K562 (cell line): Measurements from ENCODE around the gene PAX5. TPM values are rescaled to one million over a fixed set of nuclear protein-coding genes. Genes with fewer than 3 reads are reported as not detected.

Experiments used
- CREB1 ChIP-seq, 2 experiments: sonication (generic) in 1 of 2; formaldehyde crosslinking in 1 of 2; IDR thresholded peaks; 2 replicates each; pipeline versions ENCODE4 v1.6.1 to v1.8.0; 2012 to 2022; ENCODE audit warnings: inconsistent platforms in 1 of 2, mild to moderate bottlenecking in 1 of 2, missing genetic modification reagents in 1 of 2, moderate library complexity in 1 of 2
- GATA2 ChIP-seq: sonication (generic); formaldehyde crosslinking; IDR thresholded peaks from 2 replicates; pipeline ENCODE4 v1.4.0; 2020; ENCODE audit warnings: mild to moderate bottlenecking, missing genetic modification reagents
- HMG20A ChIP-seq: fragments of 450-650 bp; formaldehyde crosslinking; conservative IDR thresholded peaks from 2 replicates; pipeline ENCODE4 v1.4.0; 2020; ENCODE audit warnings: mild to moderate bottlenecking, mixed read lengths
- PBX2 ChIP-seq, 2 experiments: IDR thresholded peaks in 1 of 2; conservative IDR thresholded peaks in 1 of 2; 2 replicates each; pipeline ENCODE4 v1.6.1; 2016; ENCODE audit warnings: low read depth in 2 of 2, mild to moderate bottlenecking in 1 of 2, missing compliant biosample characterization in 1 of 2, missing genetic modification characterization in 1 of 2, moderate library complexity in 1 of 2
- POLR2G ChIP-seq: fragments of 200-400 bp; formaldehyde crosslinking; IDR thresholded peaks from 2 replicates; pipeline ENCODE4 v1.6.1; 2017; ENCODE audit warnings: low read depth, mild to moderate bottlenecking, antibody characterized with exemption, low read length, moderate library complexity
- SMARCA4 ChIP-seq: fragments of 450-650 bp; IDR thresholded peaks from 2 replicates; pipeline ENCODE4 v1.6.1; 2016
- STAT6 ChIP-seq: sonication (generic); formaldehyde crosslinking; IDR thresholded peaks from 2 replicates; pipeline ENCODE4 v1.8.1; 2023; ENCODE audit warnings: mild to moderate bottlenecking, missing genetic modification reagents
- ZBTB11 ChIP-seq, 3 experiments: fragments of 200-800 bp in 1 of 3; fragments of 250-450 bp in 1 of 3; fragments of 450-650 bp in 1 of 3; sonication (Bioruptor Pico) in 1 of 3; sonication (Bioruptor generic) in 1 of 3; formaldehyde crosslinking in 1 of 3; IDR thresholded peaks; 2 replicates each; pipeline versions ENCODE4 v1.6.1 to v1.8.0; 2016 to 2022; ENCODE audit warnings: mild to moderate bottlenecking in 2 of 3, missing genetic modification characterization in 2 of 3, missing compliant biosample characterization in 1 of 3, moderate library complexity in 1 of 3
- polyA plus RNA-seq, 8 experiments: library from polyadenylated mRNA; depleted of rRNA in 4 of 8; stranded (reverse) in 5 of 8; unstranded in 3 of 8; fragments of >200 nt; fragmentation: Nextera tagmentation in 2 of 8; fragmentation: Illumina TruSeq in 1 of 8; extraction: Ambion mirVana in 2 of 8; extraction: Trizol in 1 of 8; gene quantifications; 2 replicates each; pipeline versions ENCODE4 v1.2.1 to v1.2.3, GENCODE V29; 2011 to 2014; ENCODE audit warnings: inconsistent platforms in 1 of 8, missing spikeins in 1 of 8
- total RNA-seq, 7 experiments: library from RNA; depleted of rRNA in 6 of 7; stranded (reverse); fragments of >200 nt in 6 of 7; fragmentation: Illumina TruSeq in 2 of 7; extraction: Trizol in 2 of 7; gene quantifications; 2 replicates each; pipeline versions ENCODE4 v1.2.1 to v1.2.3, GENCODE V29; 2011 to 2021; ENCODE audit warnings: low replicate concordance in 1 of 7
- TF ChIP-seq, protein P1 (sequence below): fragments of 450-650 bp; formaldehyde crosslinking; IDR thresholded peaks from 2 replicates; pipeline ENCODE4 v1.4.0; 2020; ENCODE audit warnings: mild to moderate bottlenecking, moderate library complexity
- TF ChIP-seq, protein P2 (sequence below): sonication (generic); formaldehyde crosslinking; IDR thresholded peaks from 2 replicates; pipeline ENCODE4 v1.8.1; 2023; ENCODE audit warnings: mild to moderate bottlenecking, missing genetic modification reagents, moderate library complexity

The PAX5 gene
- total and polyA plus RNA-seq, 9 of the 15 experiments (the other 6 are each of a cell fraction or from before 2014, with no cell fraction given): 0.03 to 0.09 TPM; not detected in 7

DNA sequence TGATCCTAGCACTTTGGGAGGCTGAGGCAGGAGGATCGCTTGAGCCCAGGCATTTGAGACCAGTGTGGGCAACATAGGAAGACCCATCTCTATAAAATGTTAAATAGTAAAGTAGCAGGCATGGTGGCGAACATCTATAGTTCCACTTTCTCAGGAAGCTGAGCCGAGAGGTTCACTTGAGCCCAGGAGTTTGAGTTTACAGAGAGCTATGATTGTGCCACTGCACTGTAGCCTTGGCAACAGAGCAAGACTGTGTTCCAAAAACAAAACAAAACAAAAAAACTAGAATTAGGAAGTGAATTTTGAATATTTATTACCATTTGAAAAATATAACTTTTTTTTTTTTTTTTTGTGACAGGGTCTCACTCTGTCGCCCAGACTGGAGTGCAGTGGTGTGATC lies 26.8 kb upstream of the PAX5 start (continued):
- TF ChIP-seq PBX2 (CRISPR knock-in tag; IDR thresholded peaks at IDR 0.05; ENCODE audit: low read depth) (no peak), PBX2 (tag; conservative IDR thresholded peaks at IDR 0.05; ENCODE audit: low read depth) (no peak), SMARCA4 (no peak), ZBTB11 (CRISPR knock-in tag; IDR thresholded peaks at IDR 0.05) (no peak), GATA2 (no peak), HMG20A (CRISPR knock-in tag) (no peak), STAT6 (CRISPR knock-in tag) (no peak), CREB1 (IDR thresholded peaks at IDR 0.05) (no peak), CREB1 (CRISPR knock-in tag; IDR thresholded peaks at IDR 0.05) (no peak), POLR2G (no peak)
- TF ChIP-seq, protein P1, sequence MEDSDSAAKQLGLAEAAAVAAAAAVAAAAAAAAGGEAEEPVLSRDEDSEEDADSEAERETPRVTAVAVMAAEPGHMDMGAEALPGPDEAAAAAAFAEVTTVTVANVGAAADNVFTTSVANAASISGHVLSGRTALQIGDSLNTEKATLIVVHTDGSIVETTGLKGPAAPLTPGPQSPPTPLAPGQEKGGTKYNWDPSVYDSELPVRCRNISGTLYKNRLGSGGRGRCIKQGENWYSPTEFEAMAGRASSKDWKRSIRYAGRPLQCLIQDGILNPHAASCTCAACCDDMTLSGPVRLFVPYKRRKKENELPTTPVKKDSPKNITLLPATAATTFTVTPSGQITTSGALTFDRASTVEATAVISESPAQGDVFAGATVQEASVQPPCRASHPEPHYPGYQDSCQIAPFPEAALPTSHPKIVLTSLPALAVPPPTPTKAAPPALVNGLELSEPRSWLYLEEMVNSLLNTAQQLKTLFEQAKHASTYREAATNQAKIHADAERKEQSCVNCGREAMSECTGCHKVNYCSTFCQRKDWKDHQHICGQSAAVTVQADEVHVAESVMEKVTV: no peak
- TF ChIP-seq, protein P2, sequence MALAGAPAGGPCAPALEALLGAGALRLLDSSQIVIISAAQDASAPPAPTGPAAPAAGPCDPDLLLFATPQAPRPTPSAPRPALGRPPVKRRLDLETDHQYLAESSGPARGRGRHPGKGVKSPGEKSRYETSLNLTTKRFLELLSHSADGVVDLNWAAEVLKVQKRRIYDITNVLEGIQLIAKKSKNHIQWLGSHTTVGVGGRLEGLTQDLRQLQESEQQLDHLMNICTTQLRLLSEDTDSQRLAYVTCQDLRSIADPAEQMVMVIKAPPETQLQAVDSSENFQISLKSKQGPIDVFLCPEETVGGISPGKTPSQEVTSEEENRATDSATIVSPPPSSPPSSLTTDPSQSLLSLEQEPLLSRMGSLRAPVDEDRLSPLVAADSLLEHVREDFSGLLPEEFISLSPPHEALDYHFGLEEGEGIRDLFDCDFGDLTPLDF: no peak
